Uterus (tissue), 2 donors: ENCODE measurements around the gene PAK1.

Source experiments
- POLR2A ChIP-seq, 2 donors: fragments of 450-650 bp; IDR thresholded peaks; one replicate each; pipeline ENCODE4 v1.6.1; 2016; ENCODE audit warnings: antibody characterized with exemption in 2 of 2, mild to moderate bottlenecking in 1 of 2, moderate library complexity in 1 of 2
- TF ChIP-seq, protein P1 (sequence below), 4 experiments: fragments of 200-600 bp in 2 of 4; fragments of 450-650 bp in 2 of 4; sonication (generic) in 2 of 4; IDR thresholded peaks; one replicate each; pipeline ENCODE4 v1.5.1; 2016 to 2019; ENCODE audit warnings: antibody characterized with exemption in 4 of 4, mild to moderate bottlenecking in 2 of 4, moderate library complexity in 1 of 4

DNA sequence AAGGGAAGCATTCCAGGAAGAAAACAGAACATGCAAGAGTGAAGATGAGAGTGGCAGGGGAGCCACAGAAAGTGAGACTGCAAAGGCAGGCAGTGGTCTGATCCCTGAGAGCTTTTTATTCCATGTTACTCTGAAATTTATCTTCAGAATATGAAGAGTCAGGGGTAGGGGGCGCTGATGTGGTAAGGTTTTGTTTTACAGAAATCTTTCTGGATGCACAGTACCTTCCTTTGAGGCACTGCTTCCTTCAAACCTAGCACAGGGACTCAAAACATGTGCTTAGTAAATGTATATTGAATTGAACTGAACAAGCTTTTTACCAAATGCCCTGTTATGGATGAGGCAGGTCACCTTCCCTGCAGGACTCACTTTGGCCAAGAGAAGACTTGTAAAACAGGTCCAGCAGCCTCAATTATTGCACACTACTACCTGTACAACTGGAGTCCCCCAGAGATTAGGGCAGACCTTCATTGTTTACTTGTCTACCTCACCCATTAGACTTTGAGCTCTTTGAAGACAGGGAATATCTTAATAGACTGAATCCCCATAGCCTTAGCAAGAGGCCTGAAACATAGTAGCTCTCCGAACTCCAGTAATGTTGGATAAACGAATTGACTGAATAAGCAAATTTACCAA lies 2.2 kb downstream of the PAK1 start:
- TF ChIP-seq, protein P1, sequence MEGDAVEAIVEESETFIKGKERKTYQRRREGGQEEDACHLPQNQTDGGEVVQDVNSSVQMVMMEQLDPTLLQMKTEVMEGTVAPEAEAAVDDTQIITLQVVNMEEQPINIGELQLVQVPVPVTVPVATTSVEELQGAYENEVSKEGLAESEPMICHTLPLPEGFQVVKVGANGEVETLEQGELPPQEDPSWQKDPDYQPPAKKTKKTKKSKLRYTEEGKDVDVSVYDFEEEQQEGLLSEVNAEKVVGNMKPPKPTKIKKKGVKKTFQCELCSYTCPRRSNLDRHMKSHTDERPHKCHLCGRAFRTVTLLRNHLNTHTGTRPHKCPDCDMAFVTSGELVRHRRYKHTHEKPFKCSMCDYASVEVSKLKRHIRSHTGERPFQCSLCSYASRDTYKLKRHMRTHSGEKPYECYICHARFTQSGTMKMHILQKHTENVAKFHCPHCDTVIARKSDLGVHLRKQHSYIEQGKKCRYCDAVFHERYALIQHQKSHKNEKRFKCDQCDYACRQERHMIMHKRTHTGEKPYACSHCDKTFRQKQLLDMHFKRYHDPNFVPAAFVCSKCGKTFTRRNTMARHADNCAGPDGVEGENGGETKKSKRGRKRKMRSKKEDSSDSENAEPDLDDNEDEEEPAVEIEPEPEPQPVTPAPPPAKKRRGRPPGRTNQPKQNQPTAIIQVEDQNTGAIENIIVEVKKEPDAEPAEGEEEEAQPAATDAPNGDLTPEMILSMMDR (IDR thresholded peaks at IDR 0.05) = no peak
- TF ChIP-seq POLR2A (IDR thresholded peaks at IDR 0.05) = no peak
